Transverse colon (tissue), 4 donors: Measurements from ENCODE around the gene LSM8. TPM values are rescaled to one million over a fixed set of nuclear protein-coding genes. Genes with fewer than 3 reads are reported as not detected.
"Not testable (repeated sequence)": the region's sequence is repeated elsewhere in the genome, so short reads cannot be mapped to it uniquely, and the experiment has no call there.

ENCODE experiments used
- DNase-seq: peaks from one replicate; pipeline ENCODE4 v3.0.0-alpha.2; 2019
- H3K27ac ChIP-seq, 4 donors: fragments of 200-600 bp; sonication (generic); 2 replicates each; pipeline ENCODE4 v1.5.1; 2016 to 2018; ENCODE audit warnings: inconsistent platforms in 4 of 4
- H3K27me3 ChIP-seq: fragments of 200-600 bp; sonication (generic); 2 replicates; pipeline ENCODE4 v1.5.1; 2017; ENCODE audit warnings: inconsistent platforms
- H3K36me3 ChIP-seq, 4 donors: fragments of 200-600 bp; sonication (generic); 2 replicates each; pipeline ENCODE4 v1.5.1; 2017 to 2019; ENCODE audit warnings: inconsistent platforms in 4 of 4
- H3K4me1 ChIP-seq, 4 donors: fragments of 200-600 bp; sonication (generic); 2 replicates each; pipeline ENCODE4 v1.5.1; 2017 to 2020; ENCODE audit warnings: inconsistent platforms in 4 of 4
- H3K4me3 ChIP-seq, 4 donors: fragments of 200-600 bp; sonication (generic); 1 replicate in 1 of 4; 2 replicates in 3 of 4; pipeline versions ENCODE4 v1.5.1 to v1.6.1; 2017 to 2019; ENCODE audit warnings: inconsistent platforms in 4 of 4
- H3K9me3 ChIP-seq, 2 donors: fragments of 200-600 bp; sonication (generic); 2 replicates each; pipeline ENCODE4 v1.5.1; 2017 to 2019; ENCODE audit warnings: inconsistent platforms in 2 of 2
- EP300 ChIP-seq: sonication (generic); formaldehyde crosslinking; IDR thresholded peaks from one replicate; pipeline ENCODE4 v1.6.1; 2017; ENCODE audit warnings: antibody characterized with exemption, low read depth
- POLR2A ChIP-seq: fragments of 450-650 bp; IDR thresholded peaks from one replicate; pipeline ENCODE4 v1.6.1; 2016; ENCODE audit warnings: antibody characterized with exemption, mild to moderate bottlenecking, moderate library complexity
- POLR2AphosphoS5 ChIP-seq, 3 donors: sonication (generic); formaldehyde crosslinking; IDR thresholded peaks; one replicate each; pipeline ENCODE4 v1.6.1; 2016; ENCODE audit warnings: antibody characterized with exemption in 3 of 3
- WGBS, 2 donors: methylation state at CpG; one replicate each; pipeline ENCODE4 v1.1.5; 2018; ENCODE audit warnings: low coverage in 1 of 2; 5-methylcytosine and 5-hydroxymethylcytosine counted together
- in situ Hi-C, 4 donors: fragments of 200-750 bp; cut with MboI; loops; one replicate each; pipeline versions ENCODE4 v1.15.0 to v1.15.1; 2017; ENCODE audit warnings: low sequenced_read_pairs in 3 of 4, low pct_ligation_motif_present in 1 of 4, low pct_unique_long_range_greater_than_20kb in 1 of 4
- intact Hi-C: fragments of 100-400 bp; cut with DNase I; formaldehyde crosslinking; loops from one replicate; pipeline ENCODE4 v1.15.1; 2023; ENCODE audit warnings: low total_unique reads
- total RNA-seq, 4 donors: library from RNA; depleted of rRNA; stranded (reverse); fragments of >200 nt; gene quantifications; one replicate each; pipeline ENCODE4 v1.1.0, GENCODE V29; 2016
- TF ChIP-seq, protein P1 (sequence below), 5 experiments: fragments of 200-600 bp in 3 of 5; fragments of 450-650 bp in 2 of 5; sonication (generic) in 3 of 5; IDR thresholded peaks; 1 replicate in 2 of 5; 2 replicates in 3 of 5; pipeline ENCODE4 v1.5.1; 2016 to 2017; ENCODE audit warnings: antibody characterized with exemption in 5 of 5, inconsistent platforms in 3 of 5, mild to moderate bottlenecking in 2 of 5, moderate library complexity in 1 of 5

The LSM8 gene
- total RNA-seq, 4 donors from 2014 or later = 6.4 to 43.8 (median 19.3) TPM

GRCh38 chr7:118224521-118224920 lies 40.6 kb downstream of the LSM8 start, which contains the start of gene ANKRD7:
Gene ANKRD7, plus strand, starts transcription at chr7:118224704. Its CDS starts 127 bp downstream, at chr7:118224831.
- no peak within 1 kb of the TSS for H3K27ac ChIP-seq
- TF ChIP-seq EP300 = no peak
- TF ChIP-seq, protein P1, sequence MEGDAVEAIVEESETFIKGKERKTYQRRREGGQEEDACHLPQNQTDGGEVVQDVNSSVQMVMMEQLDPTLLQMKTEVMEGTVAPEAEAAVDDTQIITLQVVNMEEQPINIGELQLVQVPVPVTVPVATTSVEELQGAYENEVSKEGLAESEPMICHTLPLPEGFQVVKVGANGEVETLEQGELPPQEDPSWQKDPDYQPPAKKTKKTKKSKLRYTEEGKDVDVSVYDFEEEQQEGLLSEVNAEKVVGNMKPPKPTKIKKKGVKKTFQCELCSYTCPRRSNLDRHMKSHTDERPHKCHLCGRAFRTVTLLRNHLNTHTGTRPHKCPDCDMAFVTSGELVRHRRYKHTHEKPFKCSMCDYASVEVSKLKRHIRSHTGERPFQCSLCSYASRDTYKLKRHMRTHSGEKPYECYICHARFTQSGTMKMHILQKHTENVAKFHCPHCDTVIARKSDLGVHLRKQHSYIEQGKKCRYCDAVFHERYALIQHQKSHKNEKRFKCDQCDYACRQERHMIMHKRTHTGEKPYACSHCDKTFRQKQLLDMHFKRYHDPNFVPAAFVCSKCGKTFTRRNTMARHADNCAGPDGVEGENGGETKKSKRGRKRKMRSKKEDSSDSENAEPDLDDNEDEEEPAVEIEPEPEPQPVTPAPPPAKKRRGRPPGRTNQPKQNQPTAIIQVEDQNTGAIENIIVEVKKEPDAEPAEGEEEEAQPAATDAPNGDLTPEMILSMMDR (IDR thresholded peaks at IDR 0.05) = no peak
- TF ChIP-seq POLR2AphosphoS5 (IDR thresholded peaks at IDR 0.05) = no peak
- no peak within 1 kb of the TSS for H3K4me3 ChIP-seq
- no peak for DNase-seq
- no peaks in the 10 kb centered on the region for H3K36me3 ChIP-seq
- H3K9me3 ChIP-seq = no peaks in the 10 kb centered on the region
- in situ Hi-C loops (loop anchor here in 1 of 4 donors (25.0 kb wide), 1 partner anchor 1012 kb away; no protein-coding TSS in a partner anchor), intact Hi-C loops (no loop called here)
- 91 to 94% methylated on average over 10 to 18 of the region's 18 CpGs for WGBS, 2 donors
- H3K4me1 ChIP-seq = no peaks in the 10 kb centered on the region
- H3K27me3 ChIP-seq = no peaks in the 10 kb centered on the region

DNA sequence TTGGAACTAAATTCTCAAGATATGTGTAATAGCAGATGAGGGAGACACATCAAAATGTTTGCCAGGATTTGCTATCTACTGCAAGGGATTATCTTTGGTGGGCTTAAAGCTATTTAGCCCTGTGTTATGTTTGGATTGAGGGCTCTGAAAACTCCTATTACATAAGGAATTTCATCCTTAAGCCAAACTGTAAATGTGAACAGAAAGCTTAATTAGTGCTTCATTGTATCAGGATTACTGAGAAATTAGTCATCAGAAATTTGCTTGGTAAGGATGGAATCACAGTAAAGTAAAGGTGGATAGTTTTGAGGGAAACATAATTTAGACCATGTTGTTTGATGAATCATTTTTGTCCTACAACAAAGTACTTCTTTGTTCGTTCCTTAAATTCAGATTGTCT lies 48.9 kb downstream of the LSM8 start:
- DNase-seq = no peak
- intact Hi-C loops = no loop called here
- no peak overlapping the region for H3K4me3 ChIP-seq
- H3K27me3 ChIP-seq = no peaks in the 10 kb centered on the region
- in situ Hi-C loops = no loop called here
- TF ChIP-seq POLR2A (no peak), EP300 (no peak), POLR2AphosphoS5 (IDR thresholded peaks at IDR 0.05) (no peak)
- TF ChIP-seq, protein P1 (IDR thresholded peaks at IDR 0.05) = no peak
- H3K36me3 ChIP-seq = no peaks in the 10 kb centered on the region
- WGBS, 2 donors = 73 to 75% methylated on average over 1 of the region's 1 CpG
- no peaks in the 10 kb centered on the region for H3K4me1 ChIP-seq
- H3K27ac ChIP-seq = no peak overlapping the region
- H3K9me3 ChIP-seq = no peaks in the 10 kb centered on the region

DNA sequence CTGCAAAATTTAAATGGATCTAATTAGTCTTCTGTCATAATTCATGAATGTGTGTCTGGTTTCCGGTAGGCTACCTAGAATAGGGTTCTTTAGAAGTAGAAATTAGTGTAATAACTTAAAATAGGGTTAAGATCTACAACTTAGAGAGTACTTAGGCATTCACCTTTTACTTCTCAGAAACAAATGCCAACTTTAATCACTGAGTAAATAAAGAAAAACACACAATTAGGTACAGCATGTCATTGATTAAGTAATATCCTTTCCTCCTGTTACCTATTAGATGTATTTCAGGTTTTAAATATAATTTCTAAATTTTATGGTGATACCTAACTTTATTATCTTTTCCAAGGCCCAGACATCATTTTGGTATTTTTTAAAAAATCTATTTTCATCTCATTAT lies 49.8 kb downstream of the LSM8 start:
- TF ChIP-seq POLR2A = no peak
- TF ChIP-seq, protein P1 (IDR thresholded peaks at IDR 0.05) = no peak
- no peak for TF ChIP-seq POLR2AphosphoS5 (IDR thresholded peaks at IDR 0.05)
- TF ChIP-seq EP300 = no peak
- H3K4me3 ChIP-seq = no peak overlapping the region
- in situ Hi-C loops (no loop called here), intact Hi-C loops (no loop called here)
- 86 to 89% methylated on average over 1 of the region's 1 CpG for WGBS, 2 donors
- no peaks in the 10 kb centered on the region for H3K27me3 ChIP-seq
- no peaks in the 10 kb centered on the region for H3K4me1 ChIP-seq
- DNase-seq = no peak
- H3K36me3 ChIP-seq = no peaks in the 10 kb centered on the region
- H3K9me3 ChIP-seq = no peaks in the 10 kb centered on the region
- H3K27ac ChIP-seq = no peak overlapping the region

- in situ Hi-C loops = no loop called here
- WGBS, 2 donors = 78 to 80% methylated on average over 1 of the region's 3 CpGs
- no peaks in the 10 kb centered on the region for H3K4me1 ChIP-seq
- H3K27me3 ChIP-seq = no peaks in the 10 kb centered on the region
- no peak overlapping the region for H3K4me3 ChIP-seq
- DNase-seq = no peak
- intact Hi-C loops = no loop called here
- TF ChIP-seq, protein P1 (IDR thresholded peaks at IDR 0.05) = no peak
- TF ChIP-seq POLR2AphosphoS5 (IDR thresholded peaks at IDR 0.05) = no peak
- H3K36me3 ChIP-seq = no peaks in the 10 kb centered on the region
- no peaks in the 10 kb centered on the region for H3K9me3 ChIP-seq
- H3K27ac ChIP-seq = no peak overlapping the region
Measured at GRCh38 chr7:118239014-118239413, 55.0 kb downstream of the LSM8 start.

GRCh38 chr7:118240320-118240719 lies 56.4 kb downstream of the LSM8 start:
- H3K36me3 ChIP-seq, DNase-seq, H3K4me1 ChIP-seq, in situ Hi-C loops, H3K4me3 ChIP-seq, H3K27ac ChIP-seq, H3K27me3 ChIP-seq, intact Hi-C loops, H3K9me3 ChIP-seq: not testable (repeated sequence)
- 97 to 100% methylated on average over 2 of the region's 2 CpGs for WGBS, 2 donors
